ENCODE measurements around the gene DEDD. TPM values are rescaled to one million over a fixed set of nuclear protein-coding genes. Genes with fewer than 3 reads are reported as not detected.

DEDD gene
- total and polyA plus RNA-seq, 2 donors from 2014 or later: 23.2 to 37.2 TPM

DNA sequence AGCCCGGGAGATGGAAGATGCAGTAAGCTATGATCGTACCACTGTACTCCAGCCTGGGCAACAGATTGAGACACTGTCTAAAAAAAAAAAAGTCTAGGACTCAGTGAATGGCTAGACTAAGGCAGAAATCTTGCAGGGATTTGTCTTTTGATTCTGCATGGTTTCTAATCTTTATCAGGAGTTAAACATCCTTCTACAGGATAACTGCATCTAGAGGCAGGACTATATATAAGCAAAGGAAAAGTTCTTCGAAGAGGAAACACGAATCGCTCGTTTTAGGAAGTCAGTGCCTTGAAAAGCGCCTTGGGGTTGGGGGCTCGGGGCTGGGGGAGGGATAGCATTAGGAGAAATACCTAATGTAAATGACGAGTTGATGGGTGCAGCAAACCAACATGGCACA lies 20.7 kb upstream of the DEDD start:
- TF ChIP-seq, protein P1, sequence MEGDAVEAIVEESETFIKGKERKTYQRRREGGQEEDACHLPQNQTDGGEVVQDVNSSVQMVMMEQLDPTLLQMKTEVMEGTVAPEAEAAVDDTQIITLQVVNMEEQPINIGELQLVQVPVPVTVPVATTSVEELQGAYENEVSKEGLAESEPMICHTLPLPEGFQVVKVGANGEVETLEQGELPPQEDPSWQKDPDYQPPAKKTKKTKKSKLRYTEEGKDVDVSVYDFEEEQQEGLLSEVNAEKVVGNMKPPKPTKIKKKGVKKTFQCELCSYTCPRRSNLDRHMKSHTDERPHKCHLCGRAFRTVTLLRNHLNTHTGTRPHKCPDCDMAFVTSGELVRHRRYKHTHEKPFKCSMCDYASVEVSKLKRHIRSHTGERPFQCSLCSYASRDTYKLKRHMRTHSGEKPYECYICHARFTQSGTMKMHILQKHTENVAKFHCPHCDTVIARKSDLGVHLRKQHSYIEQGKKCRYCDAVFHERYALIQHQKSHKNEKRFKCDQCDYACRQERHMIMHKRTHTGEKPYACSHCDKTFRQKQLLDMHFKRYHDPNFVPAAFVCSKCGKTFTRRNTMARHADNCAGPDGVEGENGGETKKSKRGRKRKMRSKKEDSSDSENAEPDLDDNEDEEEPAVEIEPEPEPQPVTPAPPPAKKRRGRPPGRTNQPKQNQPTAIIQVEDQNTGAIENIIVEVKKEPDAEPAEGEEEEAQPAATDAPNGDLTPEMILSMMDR (IDR thresholded peaks at IDR 0.05; ENCODE audit: borderline replicate concordance, extremely low read depth, insufficient read depth): no peak
- peak overlapping the region; percentile 86 to 100 (median 95) for H3K4me3 ChIP-seq (ENCODE audit: low read length in 3 of 3)
- H3K9ac ChIP-seq (ENCODE audit: low read length in 3 of 3): peak overlapping the region in 1 of 3 donors; percentile 100
- peaks cover 0 to 1% (median 0%) of the 10 kb centered on the region in 3 donors for H3K36me3 ChIP-seq (ENCODE audit: control insufficient read depth in 2 of 3, insufficient read depth in 3 of 3, low read length in 3 of 3)
- no peaks in the 10 kb centered on the region for H3K9me3 ChIP-seq (ENCODE audit: control insufficient read depth in 2 of 3, insufficient read depth in 1 of 3, low read length in 3 of 3)
- FAIRE-seq (no peak), DNase-seq (peak in 1 of 5 donors; percentile 28)
- H3K27me3 ChIP-seq (ENCODE audit: control insufficient read depth, insufficient read depth, low read length): no peaks in the 10 kb centered on the region
- H3K27ac ChIP-seq (ENCODE audit: low read depth in 2 of 2, low read length in 2 of 2): no peak overlapping the region
- peaks cover 0 to 3% (median 0%) of the 10 kb centered on the region in 3 donors for H3K4me1 ChIP-seq (ENCODE audit: control insufficient read depth in 2 of 3, insufficient read depth in 2 of 3, low read depth in 1 of 3, low read length in 3 of 3)
- intact Hi-C loops (cut with DNase I): no loop called here

DNA sequence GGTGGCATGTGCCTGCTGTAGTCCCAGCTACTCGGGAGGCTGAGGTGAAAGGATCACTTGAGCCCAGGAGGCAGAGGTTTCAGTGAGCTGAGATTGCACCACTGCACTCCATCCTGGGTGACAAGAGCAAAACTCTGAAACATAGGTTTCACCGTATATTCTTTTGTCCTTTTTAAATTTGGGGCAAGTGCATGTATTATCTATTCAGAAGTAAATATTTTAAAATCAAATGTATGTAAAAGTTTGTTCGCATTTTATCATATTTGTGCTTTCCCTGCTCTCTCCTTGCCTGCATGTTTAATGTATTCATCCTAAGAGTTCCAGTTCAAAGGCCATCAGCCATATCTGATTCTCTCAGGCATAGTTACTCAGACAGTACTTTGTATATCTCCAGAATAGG lies 13.4 kb upstream of the DEDD start:
- Histone ChIP-seq H3K27ac (ENCODE audit: low read depth in 2 of 2, low read length in 2 of 2) (no peak overlapping the region), H3K36me3 (ENCODE audit: control insufficient read depth in 2 of 3, insufficient read depth in 3 of 3, low read length in 3 of 3) (no peaks in the 10 kb centered on the region), H3K27me3 (ENCODE audit: control insufficient read depth, insufficient read depth, low read length) (no peaks in the 10 kb centered on the region), H3K9me3 (ENCODE audit: control insufficient read depth in 2 of 3, insufficient read depth in 1 of 3, low read length in 3 of 3) (no peaks in the 10 kb centered on the region), H3K4me3 (ENCODE audit: low read length in 3 of 3) (no peak overlapping the region), H3K9ac (ENCODE audit: low read length in 3 of 3) (no peak overlapping the region), H3K4me1 (ENCODE audit: control insufficient read depth in 2 of 3, insufficient read depth in 2 of 3, low read depth in 1 of 3, low read length in 3 of 3) (no peaks in the 10 kb centered on the region)
- TF ChIP-seq, protein P1 (IDR thresholded peaks at IDR 0.05; ENCODE audit: borderline replicate concordance, extremely low read depth, insufficient read depth): no peak
- FAIRE-seq (no peak), DNase-seq (no peak)
- intact Hi-C loops (cut with DNase I): no loop called here

DNA sequence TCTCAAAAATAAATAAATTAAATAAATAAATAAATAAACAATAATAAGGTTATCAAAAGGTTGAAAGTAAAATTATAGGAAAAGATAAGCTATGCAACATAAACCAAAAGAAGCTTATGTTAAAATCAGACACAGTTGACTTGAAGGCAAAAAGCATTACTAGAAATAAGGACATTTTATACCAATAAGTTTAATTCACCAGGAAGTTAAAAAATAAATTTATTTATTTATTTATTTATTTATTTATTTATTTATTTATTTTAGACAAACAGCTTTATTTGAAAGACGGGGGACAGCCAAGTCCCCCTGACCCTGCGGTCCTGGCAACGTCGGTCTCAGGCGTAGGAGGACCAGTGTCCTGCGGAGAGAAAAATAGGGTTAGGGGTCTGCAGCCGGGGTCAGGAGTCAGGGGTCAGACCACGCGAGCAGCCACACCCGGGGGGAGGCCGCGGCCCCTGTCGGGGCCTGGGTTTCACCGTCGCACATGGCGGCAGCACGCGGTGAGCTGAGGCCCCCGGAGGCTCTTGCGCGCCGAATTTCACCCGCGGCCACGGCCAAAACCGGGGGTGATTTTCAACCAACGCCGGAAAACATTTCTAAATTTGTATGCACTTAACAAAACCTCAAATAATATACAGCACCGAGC lies 8.4 kb upstream of the DEDD start:
- H3K4me1 ChIP-seq (ENCODE audit: control insufficient read depth in 2 of 3, insufficient read depth in 2 of 3, low read depth in 1 of 3, low read length in 3 of 3): peaks cover 0 to 6% (median 0%) of the 10 kb centered on the region in 3 donors
- intact Hi-C loops (cut with DNase I): no loop called here
- H3K4me3 ChIP-seq (ENCODE audit: low read length in 3 of 3): no peak overlapping the region
- DNase-seq: no peak
- no peak for FAIRE-seq
- TF ChIP-seq, protein P1 (IDR thresholded peaks at IDR 0.05; ENCODE audit: borderline replicate concordance, extremely low read depth, insufficient read depth): no peak
- no peak overlapping the region for H3K9ac ChIP-seq (ENCODE audit: low read length in 3 of 3)
- no peaks in the 10 kb centered on the region for H3K9me3 ChIP-seq (ENCODE audit: control insufficient read depth in 2 of 3, insufficient read depth in 1 of 3, low read length in 3 of 3)
- no peaks in the 10 kb centered on the region for H3K27me3 ChIP-seq (ENCODE audit: control insufficient read depth, insufficient read depth, low read length)
- H3K36me3 ChIP-seq (ENCODE audit: control insufficient read depth in 2 of 3, insufficient read depth in 3 of 3, low read length in 3 of 3): no peaks in the 10 kb centered on the region
- H3K27ac ChIP-seq (ENCODE audit: low read depth in 2 of 2, low read length in 2 of 2): no peak overlapping the region
